Right lobe of liver (tissue), 4 donors: ENCODE measurements around the gene FLYWCH1.

ENCODE experiments used
- CTCF ChIP-seq, 4 donors: fragments of 200-600 bp in 3 of 4; fragments of 450-650 bp in 1 of 4; IDR thresholded peaks; one replicate each; pipeline versions ENCODE4 v1.5.1 to v1.8.0; 2016 to 2022; ENCODE audit warnings: antibody characterized with exemption in 4 of 4, mild to moderate bottlenecking in 2 of 4
- POLR2A ChIP-seq: fragments of 450-650 bp; IDR thresholded peaks from one replicate; pipeline ENCODE4 v1.6.1; 2017; ENCODE audit warnings: antibody characterized with exemption, mild to moderate bottlenecking
- donor health status: DM: no; HTN: no; CAD: no.
- donor health status: DM: no; HTN: no; CAD: no.
- donor health status: DM: no; HTN: yes; CAD: no.

GRCh38 chr16:2942045-2942444, 30.3 kb downstream of the FLYWCH1 start:
- TF ChIP-seq CTCF (IDR thresholded peaks at IDR 0.05) = no peak
- TF ChIP-seq POLR2A = no peak
